ENCODE data around the gene SLC38A10.

SLC38A10 gene

GRCh38 chr17:81244358-81245023 is 50.6 kb downstream of the SLC38A10 start:
- no peak for DNase-seq (ENCODE audit: low read depth in 1 of 2, low spot score in 1 of 2)

DNA sequence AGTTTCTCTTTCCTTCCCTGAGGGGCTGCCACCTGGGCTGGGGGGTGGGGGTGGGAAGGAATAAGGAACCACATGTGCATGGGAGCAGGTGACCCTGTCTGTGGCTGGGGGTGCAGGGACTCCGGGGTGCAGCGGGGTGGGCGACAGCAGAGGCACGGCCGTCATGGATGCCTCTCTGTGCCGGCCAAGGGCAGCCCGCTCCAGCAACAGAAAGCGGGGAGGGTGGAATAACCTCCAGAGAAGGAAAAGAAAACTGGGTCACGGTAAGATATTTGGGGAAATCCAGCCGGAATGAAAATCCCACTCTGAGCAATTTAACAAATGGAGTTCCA is 51.8 kb downstream of the SLC38A10 start:
- no peak for DNase-seq (ENCODE audit: low read depth in 1 of 2, low spot score in 1 of 2)

- no peak for DNase-seq (ENCODE audit: low read depth in 1 of 2, low spot score in 1 of 2)
Observed at GRCh38 chr17:81242421-81243332, 52.4 kb downstream of the SLC38A10 start.

DNA sequence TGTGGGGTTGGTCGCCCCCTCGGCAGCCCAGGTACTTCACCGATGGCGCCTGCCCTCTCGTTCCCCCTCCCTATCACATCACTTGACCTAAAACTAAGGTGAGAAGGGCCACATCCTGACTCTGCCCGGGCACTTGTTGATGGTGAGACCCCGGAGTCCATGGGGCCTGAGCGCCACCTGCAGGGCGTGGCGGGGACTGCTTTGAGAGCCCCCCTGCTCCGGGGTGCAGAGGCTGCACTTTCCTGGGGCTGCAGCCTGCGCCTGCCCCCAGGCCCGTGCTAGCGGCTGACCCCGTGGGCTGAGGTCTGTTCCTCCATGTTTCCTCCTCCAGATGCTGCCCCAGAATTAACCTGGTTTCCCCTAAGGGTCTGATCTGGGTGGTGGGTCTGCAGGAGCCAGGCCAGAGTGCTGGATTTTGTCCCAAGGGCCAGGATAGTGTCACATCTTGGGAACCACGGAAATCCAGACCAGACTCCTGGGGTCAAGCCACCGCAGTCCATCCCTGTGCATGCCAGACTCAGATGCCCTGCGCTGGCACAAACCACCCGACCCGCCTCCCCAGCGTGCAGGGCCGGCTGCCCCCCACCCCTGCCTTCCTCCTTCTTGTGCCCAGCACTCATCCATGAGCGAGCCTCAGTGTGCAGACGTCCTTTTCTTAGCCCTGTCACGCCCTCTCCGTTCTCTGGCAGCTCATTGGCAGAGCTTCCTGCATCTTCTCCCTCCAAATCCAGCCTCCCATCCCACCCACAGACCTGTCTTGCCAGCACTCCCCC is 53.3 kb downstream of the SLC38A10 start:
- peak; percentile 31 to 58 for DNase-seq (ENCODE audit: low read depth in 1 of 2, low spot score in 1 of 2)

DNA sequence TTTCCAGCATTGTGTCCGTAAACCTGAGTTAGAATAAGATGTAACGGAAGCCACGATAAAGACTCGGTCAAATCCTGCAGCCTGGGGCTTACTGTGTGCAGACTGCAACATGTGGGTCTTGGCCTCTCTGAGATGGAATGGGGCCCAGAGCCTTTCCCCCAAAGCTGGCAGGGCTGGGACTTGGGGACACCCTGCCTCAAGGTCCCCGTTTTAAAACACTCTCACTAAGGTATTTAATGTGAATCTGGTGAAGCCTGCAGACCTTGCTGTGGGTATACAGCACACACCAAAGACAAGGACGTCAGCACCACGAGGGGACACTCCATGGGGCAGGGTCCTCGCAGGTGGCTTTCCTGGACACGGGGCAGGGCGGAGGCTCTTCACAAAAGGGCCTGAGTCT is 53.9 kb downstream of the SLC38A10 start:
- no peak for DNase-seq (ENCODE audit: low read depth in 1 of 2, low spot score in 1 of 2)

GRCh38 chr17:81240761-81241160 is 54.3 kb downstream of the SLC38A10 start:
- no peak for DNase-seq (ENCODE audit: low read depth in 1 of 2, low spot score in 1 of 2)

- peak in 1 of 2 donors; percentile 45 for DNase-seq (ENCODE audit: low read depth in 1 of 2, low spot score in 1 of 2)
Observed at GRCh38 chr17:81239714-81240555, 55.2 kb downstream of the SLC38A10 start.

- DNase-seq (ENCODE audit: low read depth in 1 of 2, low spot score in 1 of 2) = peak; percentile 85 to 91
Observed at GRCh38 chr17:81238815-81239713, 56.0 kb downstream of the SLC38A10 start, which contains the start of the genes NDUFAF8 and TEPSIN. Gene NDUFAF8 (plus strand): TSS chr17:81239318. CDS start chr17:81239364, 46 bp downstream. Gene TEPSIN (minus strand): TSS chr17:81239055. CDS start chr17:81239033, 22 bp downstream.

DNA sequence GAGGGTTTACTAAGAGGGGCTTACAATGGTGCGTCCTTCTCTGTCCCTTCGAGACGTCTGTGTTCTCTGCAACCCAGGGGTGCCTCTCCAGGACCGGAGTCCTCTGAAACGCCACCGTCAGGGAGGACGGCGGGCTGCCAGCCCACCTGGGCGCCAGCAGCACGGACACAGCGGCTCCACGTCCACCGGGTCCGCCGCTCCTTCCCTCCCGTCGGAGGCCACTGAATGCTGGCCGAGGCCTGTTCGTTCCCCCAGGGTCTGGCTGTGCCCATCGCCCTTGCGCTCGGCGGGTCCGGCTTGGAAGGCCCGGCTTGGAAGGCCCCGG is 56.7 kb downstream of the SLC38A10 start:
- DNase-seq (ENCODE audit: low read depth in 1 of 2, low spot score in 1 of 2) = no peak

DNA sequence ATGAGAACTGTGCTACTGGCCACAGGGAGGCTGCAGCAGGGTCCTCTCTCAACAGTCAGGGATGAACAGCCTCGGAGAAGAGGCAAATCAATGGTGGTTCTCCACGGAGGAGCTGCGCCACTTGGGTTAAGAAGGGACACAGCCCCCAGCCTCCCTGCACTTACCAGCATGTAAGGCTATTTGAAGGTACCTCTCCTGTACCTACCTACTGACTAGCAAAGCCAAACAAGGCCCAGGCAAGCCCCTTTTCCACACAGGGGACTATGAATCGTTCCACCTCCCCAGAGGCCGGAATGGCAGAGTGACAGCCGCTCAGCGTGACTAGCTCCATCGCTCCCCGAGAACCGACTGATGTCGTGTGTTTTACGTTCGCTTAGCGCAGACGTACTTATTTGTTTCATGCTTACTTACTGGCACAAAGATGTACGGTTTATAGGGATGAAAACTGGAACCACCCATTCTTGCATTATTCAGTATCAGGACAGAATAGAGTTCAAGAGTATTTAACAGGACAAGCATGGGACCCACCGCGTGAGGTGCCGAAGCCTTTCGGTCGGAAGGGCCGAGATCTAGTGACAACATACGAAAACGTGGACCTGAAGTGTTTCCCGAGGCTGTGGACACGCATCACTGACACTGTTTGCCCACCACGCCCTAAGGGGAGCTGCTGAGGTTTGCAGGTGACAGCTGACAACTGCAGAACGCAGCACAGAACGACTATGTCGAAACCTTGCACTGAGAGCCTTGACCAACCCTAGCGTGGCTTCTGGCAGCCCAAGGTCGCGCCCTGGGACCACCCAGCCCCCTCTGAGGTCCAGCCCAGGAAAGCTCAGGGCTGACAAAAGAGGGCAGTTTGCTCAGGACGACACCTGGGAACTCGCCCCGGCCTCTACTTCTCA is 57.3 kb downstream of the SLC38A10 start:
- DNase-seq (ENCODE audit: low read depth in 1 of 2, low spot score in 1 of 2) = no peak

- DNase-seq (ENCODE audit: low read depth in 1 of 2, low spot score in 1 of 2) = no peak
Observed at GRCh38 chr17:81236784-81237183, 58.3 kb downstream of the SLC38A10 start.

DNA sequence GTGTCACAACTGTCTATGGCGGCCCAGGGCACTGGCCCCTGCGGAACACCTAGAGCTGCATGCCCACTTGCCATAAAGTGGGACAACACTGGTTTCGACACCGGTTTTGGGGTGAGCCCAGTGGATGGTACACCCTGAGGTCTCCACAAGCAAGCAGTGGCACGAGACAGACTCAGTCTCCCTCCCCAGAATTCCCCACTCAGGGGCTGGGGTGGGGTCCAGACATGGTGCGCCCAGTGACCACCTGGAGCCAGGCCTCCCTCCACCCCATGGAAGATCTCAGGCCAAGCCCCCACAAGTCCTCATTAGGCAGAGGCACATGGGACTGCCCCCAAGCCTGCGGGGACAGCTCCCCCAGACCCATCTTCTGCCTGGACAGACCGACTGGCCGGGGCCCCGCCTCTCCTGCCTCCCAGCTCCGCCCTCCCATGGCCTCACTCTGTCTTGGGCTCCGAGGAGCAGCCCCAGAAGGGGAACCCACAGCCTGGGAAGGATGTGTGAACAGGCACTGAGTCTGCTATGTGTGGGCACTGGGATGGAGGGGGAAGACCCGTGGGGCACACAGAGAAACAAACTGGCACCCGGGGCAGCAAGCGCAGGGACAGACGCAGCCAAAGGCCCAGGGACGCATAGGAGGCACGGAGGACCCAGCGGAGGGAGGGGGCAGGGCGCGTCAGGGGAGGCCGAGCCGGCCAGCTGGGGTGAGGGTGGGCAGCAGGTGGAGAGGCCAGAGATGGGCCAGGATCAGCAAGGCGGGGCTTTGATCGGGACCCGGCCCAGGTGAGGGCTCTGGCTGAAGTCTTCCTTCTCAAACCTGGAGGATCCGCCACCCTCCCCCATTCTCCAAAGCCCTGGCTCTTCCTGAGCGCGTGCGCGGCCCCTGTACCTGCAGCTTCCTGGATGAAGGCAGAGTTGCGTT is 59.0 kb downstream of the SLC38A10 start:
- DNase-seq (ENCODE audit: low read depth in 1 of 2, low spot score in 1 of 2) = no peak

GRCh38 chr17:81234940-81235821 is 59.9 kb downstream of the SLC38A10 start:
- no peak for DNase-seq (ENCODE audit: low read depth in 1 of 2, low spot score in 1 of 2)

DNA sequence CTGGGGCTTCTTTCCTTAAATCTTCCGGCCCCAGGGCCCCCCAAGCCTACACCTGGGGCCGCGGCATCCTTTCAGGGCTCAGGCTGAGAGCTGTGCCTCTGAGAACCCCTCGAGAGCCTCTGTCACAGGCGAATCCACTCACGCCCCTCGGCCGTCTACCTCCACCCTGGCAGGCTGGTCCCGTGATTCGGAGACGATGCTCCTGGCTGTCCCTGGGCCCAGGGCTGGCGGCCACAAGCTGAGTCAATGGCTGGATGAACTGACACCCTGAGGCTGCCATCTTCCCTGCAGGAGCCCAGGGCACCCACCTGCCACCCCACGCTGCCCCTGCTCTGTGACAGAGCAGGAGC is 60.6 kb downstream of the SLC38A10 start:
- no peak for DNase-seq (ENCODE audit: low read depth in 1 of 2, low spot score in 1 of 2)

GRCh38 chr17:81233811-81234505 is 61.1 kb downstream of the SLC38A10 start:
- no peak for DNase-seq (ENCODE audit: low read depth in 1 of 2, low spot score in 1 of 2)

DNA sequence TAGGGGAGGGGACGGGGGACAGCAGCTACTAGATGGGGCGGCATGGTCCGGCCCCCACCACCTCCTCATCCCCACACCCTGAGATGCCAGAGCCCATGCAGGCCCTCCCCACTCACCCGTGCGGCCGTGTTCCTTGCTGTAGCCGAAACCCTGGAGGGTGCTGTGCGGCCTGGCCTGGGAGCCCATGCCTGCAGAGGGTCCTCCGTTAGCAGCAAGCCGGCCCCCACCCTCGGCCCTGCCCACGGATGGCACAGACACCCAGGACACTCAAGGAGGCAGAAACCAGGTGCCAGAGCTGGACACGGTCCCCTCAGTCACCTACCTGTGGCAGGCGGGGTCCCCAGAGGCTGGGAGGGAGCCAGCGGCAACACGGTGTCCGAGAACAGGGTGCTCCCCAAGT is 61.8 kb downstream of the SLC38A10 start:
- no peak for DNase-seq (ENCODE audit: low read depth in 1 of 2, low spot score in 1 of 2)

All from stimulated activated CD4-positive, alpha-beta T cell treated with anti-CD3 and anti-CD28 coated beads, Interleukin-15, amount 100 ng/mL, for 1 hour (primary cell).